ENCODE data around the gene STAT3. TPM values are rescaled to one million over a fixed set of nuclear protein-coding genes. Genes with fewer than 3 reads are reported as not detected.
"Not testable (repeated sequence)": the region's sequence is repeated elsewhere in the genome, so short reads cannot be mapped to it uniquely, and the experiment has no call there.

Gene STAT3
- total RNA-seq, 1 donor from 2014 or later, result 116 TPM

GRCh38 chr17:42308446-42308845 is 79.8 kb downstream of the STAT3 start:
- H3K4me1 ChIP-seq, result peaks cover 38% of the 10 kb centered on the region
- no peaks in the 10 kb centered on the region for H3K9me3 ChIP-seq (replicated peaks)
- H3K36me3 ChIP-seq, result peaks cover 62% of the 10 kb centered on the region
- H3K27ac ChIP-seq (replicated peaks), result no peak overlapping the region
- DNase-seq, result no peak
- H3K27me3 ChIP-seq (ENCODE audit: low read depth), result no peaks in the 10 kb centered on the region
- intact Hi-C loops (cut with micrococcal nuclease), result no loop called here
- no peak overlapping the region for H3K4me3 ChIP-seq
- TF ChIP-seq CTCF (IDR thresholded peaks at IDR 0.05; ENCODE audit: borderline replicate concordance), result no peak

GRCh38 chr17:42307362-42307927 is 80.8 kb downstream of the STAT3 start:
- intact Hi-C loops (cut with micrococcal nuclease), result no loop called here
- Histone ChIP-seq H3K27ac (replicated peaks) (no peak overlapping the region), H3K36me3 (peaks cover 62% of the 10 kb centered on the region), H3K4me1 (peaks cover 28% of the 10 kb centered on the region), H3K27me3 (ENCODE audit: low read depth) (no peaks in the 10 kb centered on the region), H3K9me3 (replicated peaks) (no peaks in the 10 kb centered on the region), H3K4me3 (no peak overlapping the region)
- TF ChIP-seq CTCF (IDR thresholded peaks at IDR 0.05; ENCODE audit: borderline replicate concordance), result no peak
- DNase-seq, result no peak

GRCh38 chr17:42306385-42306667 is 81.9 kb downstream of the STAT3 start:
- Histone ChIP-seq H3K27ac (replicated peaks) (no peak overlapping the region), H3K27me3 (ENCODE audit: low read depth) (no peaks in the 10 kb centered on the region), H3K9me3 (replicated peaks) (no peaks in the 10 kb centered on the region), H3K4me1 (peaks cover 17% of the 10 kb centered on the region), H3K4me3 (no peak overlapping the region), H3K36me3 (peaks cover 73% of the 10 kb centered on the region)
- no peak for TF ChIP-seq CTCF (IDR thresholded peaks at IDR 0.05; ENCODE audit: borderline replicate concordance)
- no peak for DNase-seq
- intact Hi-C loops (cut with micrococcal nuclease), result no loop called here

GRCh38 chr17:42305543-42306384 is 82.5 kb downstream of the STAT3 start:
- H3K4me3 ChIP-seq, result no peak overlapping the region
- peaks cover 11% of the 10 kb centered on the region for H3K4me1 ChIP-seq
- intact Hi-C loops (cut with micrococcal nuclease), result no loop called here
- H3K9me3 ChIP-seq (replicated peaks), result no peaks in the 10 kb centered on the region
- no peak overlapping the region for H3K27ac ChIP-seq (replicated peaks)
- H3K27me3 ChIP-seq (ENCODE audit: low read depth), result no peaks in the 10 kb centered on the region
- peaks cover 78% of the 10 kb centered on the region for H3K36me3 ChIP-seq
- no peak for TF ChIP-seq CTCF (IDR thresholded peaks at IDR 0.05; ENCODE audit: borderline replicate concordance)
- DNase-seq, result no peak

- intact Hi-C loops (cut with micrococcal nuclease); DNase-seq; H3K27ac ChIP-seq (replicated peaks); H3K4me1 ChIP-seq; H3K4me3 ChIP-seq; H3K9me3 ChIP-seq (replicated peaks); H3K27me3 ChIP-seq (ENCODE audit: low read depth): not testable (repeated sequence)
- peaks cover 71% of the 10 kb centered on the region for H3K36me3 ChIP-seq
Observed at GRCh38 chr17:42305031-42305330, 83.3 kb downstream of the STAT3 start.
